ENCODE measurements around the gene COQ8A.

GRCh38 chr1:226987623-226988333 is 47.7 kb downstream of the COQ8A start:
- TF ChIP-seq CTCF (IDR thresholded peaks at IDR 0.05): no peak
- TF ChIP-seq POLR2A (IDR thresholded peaks at IDR 0.05): no peak
